Activated naive CD4-positive, alpha-beta T cell treated with anti-CD3 and anti-CD28 coated beads, Interleukin-2, amount 50 U/mL, for 16 hours (primary cell): Measurements from ENCODE around the gene SND1.

Experiments
- DNase-seq: peaks from one replicate; pipeline ENCODE4 v3.0.0-alpha.2; 2020

SND1 gene

GRCh38 chr7:127736511-127736910 lies 84.5 kb downstream of the SND1 start:
- DNase-seq: no peak

DNA sequence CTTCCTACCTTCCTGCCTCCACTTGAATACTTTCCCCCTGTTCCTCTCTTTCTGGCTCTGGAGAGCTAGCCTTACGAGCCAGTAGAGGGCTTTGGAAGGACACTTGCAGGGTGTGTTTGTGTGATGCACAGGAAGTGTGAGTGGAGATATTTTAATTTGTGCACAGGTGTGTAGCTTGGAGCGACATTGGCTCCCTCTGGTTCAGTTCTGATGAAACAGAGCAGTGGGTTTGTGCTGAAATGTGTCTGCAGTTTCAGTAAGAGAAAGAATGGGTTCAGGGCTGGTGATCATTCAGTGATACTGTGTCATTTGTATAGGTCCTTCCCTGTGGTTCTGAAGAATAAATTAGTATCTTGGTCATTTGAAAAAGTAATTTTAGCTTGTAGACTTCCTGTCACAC lies 86.9 kb downstream of the SND1 start:
- no peak for DNase-seq

DNA sequence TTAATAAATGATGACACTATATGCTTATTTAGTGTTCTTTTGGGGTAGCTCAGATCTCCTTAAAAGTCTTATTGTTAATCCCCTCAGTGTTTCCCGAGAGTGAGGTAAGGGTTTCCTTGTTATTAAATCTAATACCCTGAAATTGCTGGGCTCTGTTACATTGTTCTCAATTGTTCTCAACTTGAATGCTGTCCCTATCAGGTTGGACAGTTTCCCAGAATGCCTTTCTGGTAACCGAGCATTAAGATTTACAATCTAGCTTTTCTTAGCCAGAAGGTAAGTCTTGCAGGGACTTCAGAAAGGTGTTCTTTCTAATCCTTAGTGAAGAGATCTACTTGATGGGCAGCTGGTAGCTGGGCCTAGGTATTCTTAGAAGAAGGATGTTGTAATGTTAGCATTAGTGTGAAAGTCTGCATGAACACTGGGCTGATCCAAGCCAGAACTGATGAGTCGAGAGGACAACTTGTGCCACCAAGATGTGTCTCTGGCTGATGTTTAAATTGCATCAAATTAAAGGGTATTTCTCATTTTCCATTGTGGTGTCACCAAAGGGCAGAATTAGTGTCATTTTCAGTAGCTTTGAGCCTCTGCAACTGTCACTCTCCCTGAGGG lies 89.9 kb downstream of the SND1 start:
- no peak for DNase-seq

DNA sequence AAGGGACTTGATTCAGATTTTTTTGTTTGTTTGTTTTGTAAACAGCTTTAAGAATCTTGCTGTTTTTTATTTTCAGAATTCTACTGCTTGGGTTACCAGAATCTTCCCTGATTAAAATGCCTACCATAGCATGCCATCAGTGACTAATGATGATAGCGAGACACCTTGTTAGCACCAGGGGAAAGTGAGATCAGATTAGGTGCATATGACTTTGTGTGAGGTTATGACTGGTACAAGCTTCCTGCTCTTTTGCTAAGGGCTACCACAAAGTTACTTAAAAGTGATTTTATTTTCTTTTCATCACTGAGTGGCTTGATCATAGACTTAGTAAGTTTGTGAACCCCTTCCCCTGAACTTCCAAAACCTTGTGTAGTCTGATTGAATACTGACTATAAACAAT lies 93.5 kb downstream of the SND1 start:
- no peak for DNase-seq

DNA sequence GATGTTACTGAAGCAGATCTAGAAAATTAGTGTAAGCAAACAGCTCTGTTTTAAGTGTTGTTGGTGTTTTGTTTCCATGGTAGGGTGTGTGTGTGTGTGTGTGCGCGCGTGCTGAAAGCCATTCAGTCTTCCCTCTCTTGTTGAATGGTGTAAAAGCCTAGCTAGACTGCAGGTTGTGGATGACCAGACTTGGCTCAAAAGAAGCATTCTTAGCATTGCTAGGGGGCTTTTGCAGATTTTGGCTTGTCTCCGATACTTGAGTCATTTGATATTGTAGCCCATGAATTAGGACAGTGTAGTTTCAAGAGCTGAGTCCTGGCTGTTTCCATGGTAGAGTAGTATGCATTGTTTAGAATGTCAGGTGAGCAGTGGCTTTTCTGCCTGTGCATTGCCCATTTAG lies 99.1 kb downstream of the SND1 start:
- DNase-seq: no peak

GRCh38 chr7:127751490-127752448 lies 99.8 kb downstream of the SND1 start:
- DNase-seq: no peak

DNA sequence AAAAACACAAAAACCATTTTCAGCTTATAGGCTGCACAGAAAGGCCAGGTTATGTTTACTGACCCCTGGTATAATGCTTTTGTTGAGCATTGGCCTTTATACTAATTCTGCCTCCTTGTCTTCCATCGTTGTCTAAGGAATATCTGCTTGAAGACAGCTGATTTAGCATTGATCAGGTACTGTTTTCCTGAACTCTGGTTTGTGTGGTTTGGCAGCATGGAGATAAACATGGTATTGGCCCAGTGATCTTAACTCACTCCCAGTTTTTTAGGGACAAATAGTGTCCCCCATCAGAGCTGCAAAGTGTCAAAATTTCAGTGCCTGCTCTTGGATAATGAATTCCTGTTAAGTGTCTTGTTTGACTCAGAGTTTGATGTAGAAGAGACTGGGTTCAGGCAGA lies 100.8 kb downstream of the SND1 start:
- no peak for DNase-seq

DNA sequence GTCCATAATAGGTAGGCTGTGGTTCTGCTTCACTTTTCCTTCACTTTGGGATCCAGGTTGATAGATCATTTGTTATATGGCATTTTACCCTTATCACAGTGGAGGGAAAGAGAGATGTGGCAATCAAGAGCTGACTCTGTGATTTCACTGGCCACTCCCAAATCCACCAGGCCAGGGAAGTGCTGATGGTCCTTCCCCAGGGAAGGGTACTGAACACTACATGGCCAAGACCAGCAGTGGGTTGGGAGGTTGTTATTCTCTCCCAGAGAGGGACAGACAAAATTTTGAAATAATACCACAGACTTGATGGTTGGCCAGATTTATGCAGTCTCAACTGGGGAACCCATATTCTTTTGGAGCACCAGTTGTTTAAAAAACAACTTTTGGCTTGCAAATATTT lies 102.5 kb downstream of the SND1 start:
- DNase-seq: no peak

- no peak for DNase-seq
These were observed 103.5 kb downstream of the SND1 start for GRCh38 chr7:127755521-127755920.

DNA sequence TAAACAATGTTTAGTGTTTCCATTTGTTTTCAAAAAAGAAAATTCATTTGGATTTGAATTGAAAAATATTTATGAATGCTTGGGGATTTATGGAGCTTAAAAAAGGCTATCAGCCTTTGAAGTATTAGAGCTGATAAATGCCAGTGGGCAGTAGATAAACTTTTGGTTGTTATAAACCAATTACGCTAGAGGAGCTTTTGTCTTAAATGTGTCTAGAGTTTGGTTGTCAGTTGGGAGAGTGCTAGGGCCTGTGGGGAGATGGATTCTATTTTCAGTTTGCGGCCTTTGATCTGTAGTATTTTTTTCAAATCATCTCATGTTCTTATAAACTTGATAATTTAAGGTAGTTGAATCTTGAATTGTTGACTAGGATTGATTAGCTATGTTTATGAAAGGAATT lies 104.0 kb downstream of the SND1 start:
- no peak for DNase-seq

DNA sequence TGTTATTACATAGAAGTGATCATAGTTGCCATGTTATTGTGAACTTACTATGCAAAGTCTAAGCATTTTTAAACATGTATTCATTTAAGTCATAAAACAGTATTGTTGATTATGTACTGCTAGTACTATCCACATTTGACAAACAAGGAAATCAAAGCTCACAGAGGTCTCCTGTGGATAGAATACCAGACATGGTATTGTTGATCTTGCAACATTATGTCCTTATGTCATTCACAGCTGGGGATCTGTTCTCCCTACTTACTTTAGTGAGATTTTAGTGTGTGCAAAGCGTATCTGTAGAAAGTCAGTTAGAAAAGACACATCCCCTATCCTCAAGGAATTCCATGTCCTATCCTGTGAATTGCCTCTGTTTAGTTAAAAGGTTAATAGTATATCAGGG lies 106.1 kb downstream of the SND1 start:
- DNase-seq: no peak

- no peak for DNase-seq
These were observed 106.9 kb downstream of the SND1 start for GRCh38 chr7:127758845-127759244.

DNA sequence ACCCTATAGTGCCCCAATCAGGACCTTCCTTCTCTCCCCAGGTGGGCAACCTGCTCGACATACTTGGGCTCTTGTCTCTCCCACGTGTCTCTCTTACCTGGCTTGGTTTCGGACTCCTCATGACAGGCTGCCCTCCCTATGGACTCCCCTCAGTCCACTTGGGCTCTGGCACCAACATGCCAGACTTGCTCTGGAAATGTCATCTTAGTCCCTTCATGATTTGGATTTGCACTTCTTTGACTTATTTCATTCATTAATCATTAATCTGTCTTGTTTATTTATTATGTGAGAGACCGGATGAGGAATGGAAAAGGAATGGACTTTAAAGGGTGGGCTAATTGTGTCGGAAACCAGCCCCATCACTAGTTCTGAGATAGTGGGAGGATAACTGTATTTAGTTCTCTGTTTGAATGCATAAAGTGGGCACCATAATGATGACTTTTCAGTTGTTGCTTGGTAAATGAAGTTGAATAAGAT lies 108.0 kb downstream of the SND1 start:
- no peak for DNase-seq

DNA sequence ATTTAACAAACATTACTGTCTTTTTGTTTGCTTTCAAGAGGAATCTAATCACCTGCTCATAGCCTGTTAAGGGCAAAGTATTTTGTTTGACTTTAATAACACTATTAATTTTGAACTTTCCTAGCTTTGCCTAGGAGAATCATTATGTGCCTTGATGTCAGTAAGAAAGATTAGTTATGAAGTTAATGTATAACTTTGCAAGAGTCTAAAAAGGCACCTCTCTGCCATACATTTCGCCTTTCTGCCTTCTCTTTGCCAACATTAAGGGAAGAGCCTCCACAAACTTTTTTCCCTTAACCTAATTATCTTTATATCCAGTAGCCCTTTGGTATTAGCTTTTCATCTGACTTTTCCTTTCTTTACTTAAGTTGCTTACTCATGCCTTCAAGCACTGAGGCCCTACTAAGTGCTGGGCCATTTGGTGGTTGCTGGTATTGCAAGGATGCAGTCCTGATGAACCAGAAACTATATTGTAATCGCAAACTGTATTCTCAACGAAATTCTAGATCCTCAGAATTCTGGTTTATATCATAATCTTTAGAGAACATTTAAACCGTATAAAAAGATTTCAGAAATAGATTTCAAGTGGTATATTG lies 108.5 kb downstream of the SND1 start:
- no peak for DNase-seq

- no peak for DNase-seq
These were observed 109.2 kb downstream of the SND1 start for GRCh38 chr7:127761196-127761595.

DNA sequence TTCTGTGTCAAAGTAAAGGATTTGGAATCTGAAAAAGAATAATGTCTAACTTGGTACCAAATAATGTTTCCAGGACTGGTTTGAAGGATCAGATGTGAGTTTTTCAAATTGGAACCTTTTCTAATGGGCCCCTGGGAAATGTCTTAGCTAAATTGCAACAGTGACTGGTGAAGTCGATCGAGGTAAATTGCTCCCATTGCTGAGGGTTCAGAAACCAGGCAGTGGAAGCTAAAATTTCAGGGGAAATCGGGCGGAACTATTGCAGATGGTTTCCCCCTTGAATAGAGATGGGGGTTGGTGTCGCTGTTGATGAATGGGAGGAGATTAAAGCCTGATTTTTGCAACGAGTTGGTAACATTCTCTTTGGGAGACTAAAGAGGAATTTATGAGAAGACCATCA lies 112.7 kb downstream of the SND1 start:
- no peak for DNase-seq

- no peak for DNase-seq
These were observed 113.2 kb downstream of the SND1 start for GRCh38 chr7:127765150-127765549.

GRCh38 chr7:127766831-127767459 lies 115.0 kb downstream of the SND1 start:
- no peak for DNase-seq

- no peak for DNase-seq
These were observed 116.2 kb downstream of the SND1 start for GRCh38 chr7:127768241-127768640.

DNA sequence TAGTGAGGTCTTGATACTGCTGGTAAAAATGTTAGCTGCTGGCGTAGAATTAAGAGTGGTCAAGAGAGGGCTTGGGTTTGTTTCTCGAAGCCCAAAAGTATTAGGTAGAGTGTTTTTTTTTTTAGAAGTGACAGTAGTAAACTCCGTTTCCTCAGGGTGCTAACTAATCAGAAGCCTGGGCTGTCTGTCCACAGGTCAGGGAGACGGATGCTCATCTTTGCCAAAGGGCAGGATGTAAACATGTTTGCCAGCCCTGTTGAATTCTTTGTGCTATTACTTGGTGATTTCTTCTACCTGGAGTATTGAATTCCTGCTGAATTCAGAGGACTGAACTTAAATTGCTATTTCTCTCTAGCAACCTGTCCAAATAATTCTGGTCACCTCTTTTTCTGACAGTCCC lies 117.1 kb downstream of the SND1 start:
- DNase-seq: no peak

GRCh38 chr7:127769696-127770400 lies 117.9 kb downstream of the SND1 start:
- DNase-seq: no peak

- no peak for DNase-seq
These were observed 118.9 kb downstream of the SND1 start for GRCh38 chr7:127770885-127771284.

- no peak for DNase-seq
These were observed 119.7 kb downstream of the SND1 start for GRCh38 chr7:127771707-127772106.
